Rectal smooth muscle tissue (tissue), 1 donor: Measurements from ENCODE around the gene CADM3.
A peak's percentile ranks its signal among the peaks of the same experiment; 100 is the strongest.

Source experiments
- H3K27ac ChIP-seq: one replicate; pipeline ENCODE4 v1.7.0; 2013; ENCODE audit warnings: low read depth, low read length, inconsistent platforms
- H3K27me3 ChIP-seq: one replicate; pipeline ENCODE4 v1.7.0; 2013; ENCODE audit warnings: low read length; ENCODE audit not compliant: control insufficient read depth, insufficient read depth
- H3K36me3 ChIP-seq: one replicate; pipeline ENCODE4 v1.7.0; 2013; ENCODE audit warnings: low read length; ENCODE audit not compliant: control insufficient read depth, insufficient read depth
- H3K4me1 ChIP-seq: one replicate; pipeline ENCODE4 v1.7.0; 2013; ENCODE audit warnings: low read length; ENCODE audit not compliant: control insufficient read depth, insufficient read depth
- H3K4me3 ChIP-seq: one replicate; pipeline ENCODE4 v1.7.0; 2013; ENCODE audit warnings: low read length
- H3K9ac ChIP-seq: one replicate; pipeline ENCODE4 v1.7.0; 2013; ENCODE audit warnings: low read length

The CADM3 gene

GRCh38 chr1:159161719-159162026 lies 9.7 kb upstream of the CADM3 start:
- Histone ChIP-seq H3K4me1 (peaks cover 7% of the 10 kb centered on the region), H3K27ac (no peak overlapping the region)

GRCh38 chr1:159162516-159163265 lies 8.7 kb upstream of the CADM3 start:
- Histone ChIP-seq H3K4me1 (peaks cover 7% of the 10 kb centered on the region), H3K9ac (no peak overlapping the region), H3K4me3 (no peak overlapping the region), H3K27me3 (no peaks in the 10 kb centered on the region), H3K36me3 (no peaks in the 10 kb centered on the region), H3K27ac (no peak overlapping the region)

More at GRCh38 chr1:159161719-159162026, 9.7 kb upstream of the CADM3 start:
- Histone ChIP-seq H3K27me3 (no peaks in the 10 kb centered on the region), H3K4me3 (no peak overlapping the region), H3K36me3 (no peaks in the 10 kb centered on the region), H3K9ac (no peak overlapping the region)

GRCh38 chr1:159163614-159164228 lies 7.7 kb upstream of the CADM3 start:
- H3K27me3 ChIP-seq = no peaks in the 10 kb centered on the region
- no peak overlapping the region for H3K4me3 ChIP-seq
- H3K4me1 ChIP-seq = peaks cover 7% of the 10 kb centered on the region
- H3K27ac ChIP-seq = no peak overlapping the region
- no peaks in the 10 kb centered on the region for H3K36me3 ChIP-seq
- no peak overlapping the region for H3K9ac ChIP-seq

- H3K27me3 ChIP-seq = peaks cover 10% of the 10 kb centered on the region
These were observed 3.4 kb upstream of the CADM3 start for GRCh38 chr1:159168043-159168442.

GRCh38 chr1:159170639-159171038 lies 776 bp upstream of the CADM3 start:
- no peak overlapping the region for H3K4me3 ChIP-seq
- H3K4me1 ChIP-seq = no peaks in the 10 kb centered on the region
- no peak overlapping the region for H3K27ac ChIP-seq
- no peaks in the 10 kb centered on the region for H3K36me3 ChIP-seq
- H3K9ac ChIP-seq = no peak overlapping the region
- H3K27me3 ChIP-seq = peaks cover 10% of the 10 kb centered on the region

More at GRCh38 chr1:159168043-159168442, 3.4 kb upstream of the CADM3 start:
- Histone ChIP-seq H3K27ac (no peak overlapping the region), H3K4me3 (no peak overlapping the region), H3K9ac (no peak overlapping the region), H3K4me1 (no peaks in the 10 kb centered on the region), H3K36me3 (no peaks in the 10 kb centered on the region)

GRCh38 chr1:159171688-159172501 lies 480 bp downstream of the CADM3 start:
- no peak overlapping the region for H3K9ac ChIP-seq
- H3K4me3 ChIP-seq = peak overlapping the region; percentile 54
- H3K27ac ChIP-seq = no peak overlapping the region
- H3K36me3 ChIP-seq = no peaks in the 10 kb centered on the region
- no peaks in the 10 kb centered on the region for H3K4me1 ChIP-seq
- peaks cover 10% of the 10 kb centered on the region for H3K27me3 ChIP-seq

- no peaks in the 10 kb centered on the region for H3K4me1 ChIP-seq
- no peaks in the 10 kb centered on the region for H3K36me3 ChIP-seq
- H3K27me3 ChIP-seq = peaks cover 10% of the 10 kb centered on the region
- no peak overlapping the region for H3K27ac ChIP-seq
- H3K9ac ChIP-seq = no peak overlapping the region
- peak overlapping the region; percentile 54 for H3K4me3 ChIP-seq
These were observed 1.3 kb downstream of the CADM3 start for GRCh38 chr1:159172614-159173291.

- Histone ChIP-seq H3K27ac (no peak overlapping the region), H3K27me3 (peaks cover 10% of the 10 kb centered on the region), H3K36me3 (no peaks in the 10 kb centered on the region), H3K4me1 (no peaks in the 10 kb centered on the region), H3K4me3 (no peak overlapping the region), H3K9ac (no peak overlapping the region)
These were observed 1.9 kb downstream of the CADM3 start for GRCh38 chr1:159173320-159173719.

- Histone ChIP-seq H3K4me3 (no peak overlapping the region), H3K27me3 (peaks cover 10% of the 10 kb centered on the region)
These were observed 4.2 kb downstream of the CADM3 start for GRCh38 chr1:159175571-159175970.

GRCh38 chr1:159177272-159177907 lies 6.0 kb downstream of the CADM3 start:
- Histone ChIP-seq H3K27me3 (peaks cover 2% of the 10 kb centered on the region), H3K36me3 (no peaks in the 10 kb centered on the region), H3K9ac (no peak overlapping the region), H3K27ac (no peak overlapping the region), H3K4me3 (no peak overlapping the region), H3K4me1 (no peaks in the 10 kb centered on the region)

More at GRCh38 chr1:159175571-159175970, 4.2 kb downstream of the CADM3 start:
- Histone ChIP-seq H3K36me3 (no peaks in the 10 kb centered on the region), H3K27ac (no peak overlapping the region), H3K4me1 (no peaks in the 10 kb centered on the region), H3K9ac (no peak overlapping the region)

GRCh38 chr1:159179906-159180305 lies 8.5 kb downstream of the CADM3 start:
- Histone ChIP-seq H3K4me3 (no peak overlapping the region), H3K36me3 (no peaks in the 10 kb centered on the region), H3K4me1 (no peaks in the 10 kb centered on the region), H3K27ac (no peak overlapping the region), H3K27me3 (no peaks in the 10 kb centered on the region), H3K9ac (no peak overlapping the region)

GRCh38 chr1:159180516-159180915 lies 9.1 kb downstream of the CADM3 start:
- no peaks in the 10 kb centered on the region for H3K4me1 ChIP-seq
- H3K4me3 ChIP-seq = no peak overlapping the region
- no peak overlapping the region for H3K27ac ChIP-seq
- no peaks in the 10 kb centered on the region for H3K36me3 ChIP-seq
- no peak overlapping the region for H3K9ac ChIP-seq
- H3K27me3 ChIP-seq = no peaks in the 10 kb centered on the region
